Parathyroid adenoma (tissue), 2 donors: ENCODE results near the gene CCDC124.

Source experiments
- H2AFZ ChIP-seq: fragments of 300-600 bp; sonication (generic); one replicate; pipeline ENCODE4 v1.7.0; 2017; ENCODE audit warnings: antibody characterized with exemption, mild to moderate bottlenecking
- H3K27ac ChIP-seq: fragments of 300-600 bp; sonication (generic); one replicate; pipeline ENCODE4 v1.7.0; 2017
- H3K27me3 ChIP-seq: fragments of 300-600 bp; sonication (generic); one replicate; pipeline ENCODE4 v1.7.0; 2017; ENCODE audit warnings: low read length; ENCODE audit not compliant: control insufficient read depth, insufficient read depth
- H3K36me3 ChIP-seq: fragments of 300-600 bp; sonication (generic); one replicate; pipeline ENCODE4 v1.7.0; 2017; ENCODE audit warnings: low read length; ENCODE audit not compliant: control insufficient read depth, insufficient read depth
- H3K4me1 ChIP-seq: fragments of 300-600 bp; sonication (generic); one replicate; pipeline ENCODE4 v1.7.0; 2017; ENCODE audit warnings: control low read depth
- H3K4me2 ChIP-seq: fragments of 300-600 bp; sonication (generic); one replicate; pipeline ENCODE4 v1.7.0; 2017; ENCODE audit warnings: low read length
- H3K4me3 ChIP-seq: fragments of 300-600 bp; sonication (generic); one replicate; pipeline ENCODE4 v1.7.0; 2017; ENCODE audit warnings: low read depth, low read length
- H3K79me2 ChIP-seq: fragments of 300-600 bp; sonication (generic); one replicate; pipeline ENCODE4 v1.7.0; 2017; ENCODE audit warnings: control low read depth
- H3K9ac ChIP-seq: fragments of 300-600 bp; sonication (generic); one replicate; pipeline ENCODE4 v1.7.0; 2017; ENCODE audit warnings: mild to moderate bottlenecking
- H3K9me3 ChIP-seq: fragments of 300-600 bp; sonication (generic); one replicate; pipeline ENCODE4 v1.7.0; 2017; ENCODE audit warnings: low read length; ENCODE audit not compliant: control insufficient read depth
- TF ChIP-seq, protein P1 (sequence below): fragments of 300-600 bp; sonication (generic); IDR thresholded peaks from one replicate; pipeline ENCODE4 v1.7.0; 2017; ENCODE audit warnings: antibody characterized with exemption, mild to moderate bottlenecking
- donor health status: primary hyperparathyroidism.

Gene CCDC124

GRCh38 chr19:17963936-17964691 is 31.3 kb downstream of the CCDC124 start:
- Histone ChIP-seq H3K4me3 (no peak overlapping the region), H3K79me2 (no peaks in the 10 kb centered on the region), H3K36me3 (no peaks in the 10 kb centered on the region), H3K27me3 (peaks cover 3% of the 10 kb centered on the region), H3K4me1 (no peaks in the 10 kb centered on the region), H3K9ac (no peak overlapping the region), H3K27ac (no peak overlapping the region), H3K9me3 (no peaks in the 10 kb centered on the region), H3K4me2 (no peak overlapping the region), H2AFZ (no peak overlapping the region)
- TF ChIP-seq, protein P1, sequence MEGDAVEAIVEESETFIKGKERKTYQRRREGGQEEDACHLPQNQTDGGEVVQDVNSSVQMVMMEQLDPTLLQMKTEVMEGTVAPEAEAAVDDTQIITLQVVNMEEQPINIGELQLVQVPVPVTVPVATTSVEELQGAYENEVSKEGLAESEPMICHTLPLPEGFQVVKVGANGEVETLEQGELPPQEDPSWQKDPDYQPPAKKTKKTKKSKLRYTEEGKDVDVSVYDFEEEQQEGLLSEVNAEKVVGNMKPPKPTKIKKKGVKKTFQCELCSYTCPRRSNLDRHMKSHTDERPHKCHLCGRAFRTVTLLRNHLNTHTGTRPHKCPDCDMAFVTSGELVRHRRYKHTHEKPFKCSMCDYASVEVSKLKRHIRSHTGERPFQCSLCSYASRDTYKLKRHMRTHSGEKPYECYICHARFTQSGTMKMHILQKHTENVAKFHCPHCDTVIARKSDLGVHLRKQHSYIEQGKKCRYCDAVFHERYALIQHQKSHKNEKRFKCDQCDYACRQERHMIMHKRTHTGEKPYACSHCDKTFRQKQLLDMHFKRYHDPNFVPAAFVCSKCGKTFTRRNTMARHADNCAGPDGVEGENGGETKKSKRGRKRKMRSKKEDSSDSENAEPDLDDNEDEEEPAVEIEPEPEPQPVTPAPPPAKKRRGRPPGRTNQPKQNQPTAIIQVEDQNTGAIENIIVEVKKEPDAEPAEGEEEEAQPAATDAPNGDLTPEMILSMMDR: no peak

DNA sequence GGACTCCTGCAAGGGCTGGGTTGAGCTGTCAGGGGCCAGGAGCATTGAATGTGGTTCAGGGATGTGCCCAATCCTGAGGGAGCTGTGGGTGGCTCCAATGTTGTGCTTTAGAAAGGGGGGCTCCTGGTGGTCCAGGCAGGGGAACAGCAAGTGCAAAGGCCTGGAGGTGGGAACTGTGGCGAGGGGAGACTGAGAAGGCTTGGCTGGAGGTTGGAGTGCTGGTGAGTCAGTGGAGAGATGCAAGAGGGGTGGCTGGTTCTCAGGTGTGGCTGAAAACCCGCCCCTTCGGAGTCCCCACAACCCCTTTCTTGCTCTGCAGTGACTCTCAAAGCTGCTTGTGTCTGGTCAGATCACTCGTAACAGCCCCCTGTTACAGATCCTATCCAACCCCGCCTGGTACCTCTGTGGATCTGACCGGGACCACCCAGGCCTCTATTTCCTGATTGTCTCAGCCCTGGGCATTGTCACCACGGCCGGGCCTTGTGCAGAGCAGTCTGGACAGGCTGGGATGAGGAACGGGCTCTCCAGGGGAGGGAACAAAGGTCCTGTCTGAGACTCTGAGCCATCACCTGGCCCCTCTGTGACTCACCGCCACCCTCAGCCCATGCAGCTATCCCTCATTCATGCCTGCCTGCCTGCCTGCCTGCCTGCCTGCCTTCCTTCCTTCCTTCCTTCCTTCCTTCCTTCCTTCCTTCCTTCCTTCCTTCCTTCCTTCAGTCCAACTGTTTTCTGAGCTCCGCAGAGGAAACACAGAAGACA is 32.7 kb downstream of the CCDC124 start:
- Histone ChIP-seq H3K27ac (no peak overlapping the region), H3K36me3 (no peaks in the 10 kb centered on the region), H3K4me2 (no peak overlapping the region), H2AFZ (no peak overlapping the region), H3K4me3 (no peak overlapping the region), H3K9me3 (no peaks in the 10 kb centered on the region), H3K79me2 (no peaks in the 10 kb centered on the region), H3K27me3 (peaks cover 3% of the 10 kb centered on the region), H3K4me1 (no peaks in the 10 kb centered on the region), H3K9ac (no peak overlapping the region)
- TF ChIP-seq, protein P1: no peak

DNA sequence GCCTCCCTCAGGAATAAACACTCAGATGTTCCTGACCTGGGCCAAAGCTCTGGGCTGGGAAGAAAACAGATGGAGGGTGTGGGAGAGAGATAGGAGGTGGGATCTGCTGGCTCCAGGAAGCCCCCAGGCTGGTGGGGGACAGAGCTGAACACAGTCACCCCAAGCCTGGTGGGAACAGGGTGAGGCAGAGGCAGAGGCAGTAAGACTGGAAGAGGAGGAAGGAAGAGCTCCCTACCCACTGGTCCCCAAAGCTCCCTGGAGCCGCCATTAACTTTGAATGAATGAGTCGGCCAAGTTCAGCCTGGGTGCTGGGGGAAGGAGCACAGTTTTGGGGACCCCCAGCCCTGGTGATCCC is 33.3 kb downstream of the CCDC124 start:
- H3K4me2 ChIP-seq: no peak overlapping the region
- peaks cover 3% of the 10 kb centered on the region for H3K27me3 ChIP-seq
- no peaks in the 10 kb centered on the region for H3K79me2 ChIP-seq
- TF ChIP-seq, protein P1: no peak
- H3K4me1 ChIP-seq: no peaks in the 10 kb centered on the region
- H3K9me3 ChIP-seq: no peaks in the 10 kb centered on the region
- no peak overlapping the region for H2AFZ ChIP-seq
- no peaks in the 10 kb centered on the region for H3K36me3 ChIP-seq
- no peak overlapping the region for H3K9ac ChIP-seq
- no peak overlapping the region for H3K27ac ChIP-seq
- H3K4me3 ChIP-seq: no peak overlapping the region

GRCh38 chr19:17966550-17967256 is 33.9 kb downstream of the CCDC124 start, which contains the start of gene KCNN1:
Gene KCNN1, plus strand, starts transcription at chr19:17967107. Its CDS starts 6,782 bp downstream, at chr19:17973889.
- H3K9me3 ChIP-seq: no peaks in the 10 kb centered on the region
- H3K4me1 ChIP-seq: no peaks in the 10 kb centered on the region
- no peak within 1 kb of the TSS for H3K27ac ChIP-seq
- TF ChIP-seq, protein P1: no peak
- no peaks in the 10 kb centered on the region for H3K36me3 ChIP-seq
- H3K4me2 ChIP-seq: peak within 1 kb of the TSS; percentile 57
- H2AFZ ChIP-seq: no peak within 1 kb of the TSS
- H3K4me3 ChIP-seq: no peak within 1 kb of the TSS
- no peak within 1 kb of the TSS for H3K9ac ChIP-seq
- no peaks in the 10 kb centered on the region for H3K79me2 ChIP-seq
- H3K27me3 ChIP-seq: peaks cover 3% of the 10 kb centered on the region
